Measurements from ENCODE around the gene GABPB2.

Gene GABPB2

GRCh38 chr1:151143986-151144385 lies 73.4 kb downstream of the GABPB2 start:
- Histone ChIP-seq H3K36me3 (ENCODE audit: control insufficient read depth, insufficient read depth, low read length) (no peaks in the 10 kb centered on the region), H3K4me1 (ENCODE audit: control insufficient read depth, insufficient read depth, low read length, poor library complexity, severe bottlenecking) (peaks cover 12% of the 10 kb centered on the region), H3K4me3 (ENCODE audit: insufficient read depth, low read depth, low read length, poor library complexity, severe bottlenecking) (no peak overlapping the region), H3K9me3 (ENCODE audit: control insufficient read depth, low read length) (no peaks in the 10 kb centered on the region), H3K27ac (ENCODE audit: insufficient read depth, low read length, poor library complexity, severe bottlenecking) (no peak overlapping the region), H3K27me3 (replicated peaks; ENCODE audit: control insufficient read depth, insufficient read depth, low read length, poor library complexity, severe bottlenecking) (no peaks in the 10 kb centered on the region)
- no peak for DNase-seq

- Histone ChIP-seq H3K27ac (ENCODE audit: insufficient read depth, low read length, poor library complexity, severe bottlenecking) (no peak overlapping the region), H3K36me3 (ENCODE audit: control insufficient read depth, insufficient read depth, low read length) (no peaks in the 10 kb centered on the region), H3K4me3 (ENCODE audit: insufficient read depth, low read depth, low read length, poor library complexity, severe bottlenecking) (no peak overlapping the region), H3K27me3 (replicated peaks; ENCODE audit: control insufficient read depth, insufficient read depth, low read length, poor library complexity, severe bottlenecking) (no peaks in the 10 kb centered on the region), H3K9me3 (ENCODE audit: control insufficient read depth, low read length) (no peaks in the 10 kb centered on the region), H3K4me1 (ENCODE audit: control insufficient read depth, insufficient read depth, low read length, poor library complexity, severe bottlenecking) (peaks cover 12% of the 10 kb centered on the region)
- DNase-seq, result no peak
These were observed 74.1 kb downstream of the GABPB2 start for GRCh38 chr1:151144474-151145303.

GRCh38 chr1:151145304-151146071 lies 74.9 kb downstream of the GABPB2 start:
- H3K4me1 ChIP-seq (ENCODE audit: control insufficient read depth, insufficient read depth, low read length, poor library complexity, severe bottlenecking), result peaks cover 12% of the 10 kb centered on the region
- no peak for DNase-seq
- H3K9me3 ChIP-seq (ENCODE audit: control insufficient read depth, low read length), result no peaks in the 10 kb centered on the region

GRCh38 chr1:151146072-151146411 lies 75.5 kb downstream of the GABPB2 start:
- H3K4me3 ChIP-seq (ENCODE audit: insufficient read depth, low read depth, low read length, poor library complexity, severe bottlenecking), result peak overlapping the region; percentile 83
- no peaks in the 10 kb centered on the region for H3K27me3 ChIP-seq (replicated peaks; ENCODE audit: control insufficient read depth, insufficient read depth, low read length, poor library complexity, severe bottlenecking)
- H3K9me3 ChIP-seq (ENCODE audit: control insufficient read depth, low read length), result no peaks in the 10 kb centered on the region
- H3K4me1 ChIP-seq (ENCODE audit: control insufficient read depth, insufficient read depth, low read length, poor library complexity, severe bottlenecking), result peaks cover 12% of the 10 kb centered on the region
- no peak for DNase-seq
- peak overlapping the region; percentile 44 for H3K27ac ChIP-seq (ENCODE audit: insufficient read depth, low read length, poor library complexity, severe bottlenecking)
- no peaks in the 10 kb centered on the region for H3K36me3 ChIP-seq (ENCODE audit: control insufficient read depth, insufficient read depth, low read length)

More at GRCh38 chr1:151145304-151146071, 74.9 kb downstream of the GABPB2 start:
- Histone ChIP-seq H3K36me3 (ENCODE audit: control insufficient read depth, insufficient read depth, low read length) (no peaks in the 10 kb centered on the region), H3K27ac (ENCODE audit: insufficient read depth, low read length, poor library complexity, severe bottlenecking) (no peak overlapping the region), H3K4me3 (ENCODE audit: insufficient read depth, low read depth, low read length, poor library complexity, severe bottlenecking) (peak overlapping the region; percentile 83), H3K27me3 (replicated peaks; ENCODE audit: control insufficient read depth, insufficient read depth, low read length, poor library complexity, severe bottlenecking) (no peaks in the 10 kb centered on the region)

GRCh38 chr1:151146412-151147131 lies 76.0 kb downstream of the GABPB2 start, which contains the start of gene SEMA6C:
TSS of gene SEMA6C (minus strand) at chr1:151146631. CDS start at chr1:151142621, 4,010 bp downstream.
- DNase-seq, result peak; percentile 75 to 81 (median 80)
- H3K36me3 ChIP-seq (ENCODE audit: control insufficient read depth, insufficient read depth, low read length), result no peaks in the 10 kb centered on the region
- H3K27me3 ChIP-seq (replicated peaks; ENCODE audit: control insufficient read depth, insufficient read depth, low read length, poor library complexity, severe bottlenecking), result no peaks in the 10 kb centered on the region
- H3K4me1 ChIP-seq (ENCODE audit: control insufficient read depth, insufficient read depth, low read length, poor library complexity, severe bottlenecking), result peaks cover 12% of the 10 kb centered on the region
- H3K4me3 ChIP-seq (ENCODE audit: insufficient read depth, low read depth, low read length, poor library complexity, severe bottlenecking), result peak within 1 kb of the TSS; percentile 83
- peak within 1 kb of the TSS; percentile 44 for H3K27ac ChIP-seq (ENCODE audit: insufficient read depth, low read length, poor library complexity, severe bottlenecking)
- H3K9me3 ChIP-seq (ENCODE audit: control insufficient read depth, low read length), result no peaks in the 10 kb centered on the region

GRCh38 chr1:151147132-151147503 lies 76.6 kb downstream of the GABPB2 start:
- no peak for DNase-seq
- Histone ChIP-seq H3K27me3 (replicated peaks; ENCODE audit: control insufficient read depth, insufficient read depth, low read length, poor library complexity, severe bottlenecking) (no peaks in the 10 kb centered on the region), H3K27ac (ENCODE audit: insufficient read depth, low read length, poor library complexity, severe bottlenecking) (peak overlapping the region; percentile 44), H3K36me3 (ENCODE audit: control insufficient read depth, insufficient read depth, low read length) (no peaks in the 10 kb centered on the region), H3K4me3 (ENCODE audit: insufficient read depth, low read depth, low read length, poor library complexity, severe bottlenecking) (peak overlapping the region; percentile 83), H3K4me1 (ENCODE audit: control insufficient read depth, insufficient read depth, low read length, poor library complexity, severe bottlenecking) (peaks cover 12% of the 10 kb centered on the region), H3K9me3 (ENCODE audit: control insufficient read depth, low read length) (no peaks in the 10 kb centered on the region)

GRCh38 chr1:151147665-151148064 lies 77.1 kb downstream of the GABPB2 start:
- no peaks in the 10 kb centered on the region for H3K9me3 ChIP-seq (ENCODE audit: control insufficient read depth, low read length)
- H3K4me1 ChIP-seq (ENCODE audit: control insufficient read depth, insufficient read depth, low read length, poor library complexity, severe bottlenecking), result peaks cover 12% of the 10 kb centered on the region
- DNase-seq, result no peak
- no peak overlapping the region for H3K27ac ChIP-seq (ENCODE audit: insufficient read depth, low read length, poor library complexity, severe bottlenecking)
- no peak overlapping the region for H3K4me3 ChIP-seq (ENCODE audit: insufficient read depth, low read depth, low read length, poor library complexity, severe bottlenecking)
- no peaks in the 10 kb centered on the region for H3K36me3 ChIP-seq (ENCODE audit: control insufficient read depth, insufficient read depth, low read length)
- H3K27me3 ChIP-seq (replicated peaks; ENCODE audit: control insufficient read depth, insufficient read depth, low read length, poor library complexity, severe bottlenecking), result no peaks in the 10 kb centered on the region

- peaks cover 8% of the 10 kb centered on the region for H3K36me3 ChIP-seq (ENCODE audit: control insufficient read depth, insufficient read depth, low read length)
- peak within 1 kb of the TSS; percentile 64 for H3K27ac ChIP-seq (ENCODE audit: insufficient read depth, low read length, poor library complexity, severe bottlenecking)
- DNase-seq, result peak; percentile 42 to 62 (median 55)
- H3K9me3 ChIP-seq (ENCODE audit: control insufficient read depth, low read length), result no peaks in the 10 kb centered on the region
- peaks cover 15% of the 10 kb centered on the region for H3K4me1 ChIP-seq (ENCODE audit: control insufficient read depth, insufficient read depth, low read length, poor library complexity, severe bottlenecking)
- no peaks in the 10 kb centered on the region for H3K27me3 ChIP-seq (replicated peaks; ENCODE audit: control insufficient read depth, insufficient read depth, low read length, poor library complexity, severe bottlenecking)
- H3K4me3 ChIP-seq (ENCODE audit: insufficient read depth, low read depth, low read length, poor library complexity, severe bottlenecking), result peak within 1 kb of the TSS; percentile 78
These were observed 85.9 kb downstream of the GABPB2 start, which contains the start of gene TNFAIP8L2 for GRCh38 chr1:151156515-151156819. TSS of gene TNFAIP8L2 (plus strand) at chr1:151156649. CDS start at chr1:151158698, 2,049 bp downstream.

- peak overlapping the region; percentile 78 for H3K4me3 ChIP-seq (ENCODE audit: insufficient read depth, low read depth, low read length, poor library complexity, severe bottlenecking)
These were observed 86.5 kb downstream of the GABPB2 start for GRCh38 chr1:151157067-151157531.

More at GRCh38 chr1:151157067-151157531, 86.5 kb downstream of the GABPB2 start:
- Histone ChIP-seq H3K27ac (ENCODE audit: insufficient read depth, low read length, poor library complexity, severe bottlenecking) (peak overlapping the region; percentile 64), H3K9me3 (ENCODE audit: control insufficient read depth, low read length) (no peaks in the 10 kb centered on the region), H3K4me1 (ENCODE audit: control insufficient read depth, insufficient read depth, low read length, poor library complexity, severe bottlenecking) (peaks cover 21% of the 10 kb centered on the region), H3K27me3 (replicated peaks; ENCODE audit: control insufficient read depth, insufficient read depth, low read length, poor library complexity, severe bottlenecking) (no peaks in the 10 kb centered on the region), H3K36me3 (ENCODE audit: control insufficient read depth, insufficient read depth, low read length) (peaks cover 8% of the 10 kb centered on the region)
- peak; percentile 38 to 52 (median 41) for DNase-seq
